GM12878 (cell line): ENCODE data around the gene PSME3. TPM values are rescaled to one million over a fixed set of nuclear protein-coding genes. Genes with fewer than 3 reads are reported as not detected.
"Not testable (repeated sequence)": the region's sequence is repeated elsewhere in the genome, so short reads cannot be mapped to it uniquely, and the experiment has no call there.

ENCODE experiments used
- ATAC-seq: fragments of 200-7000 bp; cut with Tn5 transposase; 3 replicates; pipeline ENCODE4 v1.9.1; 2020; ENCODE audit warnings: mild to moderate bottlenecking, moderate library complexity
- BruUV-seq: library from RNA; stranded (reverse); fragments of 400-500 nt; replicated peaks from 2 replicates; lab custom pipeline; 2021; lab: Mats Ljungman, UMichigan
- CTCF ChIA-PET: fragments of 300-600 bp; sonication (Branson Sonifier 250); formaldehyde crosslinking; extraction: SDS; loops from one replicate; lab custom pipeline; 2021; ENCODE audit warnings: inconsistent platforms; lab: Yijun Ruan, JAX
- POLR2A ChIA-PET: fragments of 350-600 bp; formaldehyde crosslinking; extraction: SDS; loops from one replicate; lab custom pipeline; 2021; ENCODE audit warnings: inconsistent platforms; lab: Charles Lee
- RAD21 ChIA-PET: fragments of 300-600 bp; sonication (Branson Sonifier 250); formaldehyde crosslinking; loops from one replicate; lab custom pipeline; 2023; ENCODE audit warnings: antibody characterized with exemption; ENCODE audit not compliant: unreplicated experiment; lab: Charles Lee
- SMC1A ChIA-PET: fragments of 300-600 bp; sonication (Branson Sonifier 250); formaldehyde crosslinking; loops from one replicate; lab custom pipeline; 2023; ENCODE audit not compliant: unreplicated experiment, uncharacterized antibody; lab: Charles Lee
- DNase-seq: peaks from one replicate; pipeline ENCODE4 v3.0.0-alpha.2; 2011; ENCODE audit warnings: low read depth, low spot score
- FAIRE-seq: peaks from 3 replicates; lab custom pipeline; 2011; peaks lifted over from hg19 to GRCh38; lab: Jason Lieb, UNC
- H2AFZ ChIP-seq: 2 replicates; pipeline ENCODE4 v1.6.0; 2011; ENCODE audit warnings: low read depth, low read length, control low read depth; ENCODE audit not compliant: control insufficient read depth
- H3K27ac ChIP-seq: 2 replicates; pipeline ENCODE4 v1.5.1; 2011; ENCODE audit warnings: control low read depth; ENCODE audit not compliant: control insufficient read depth, insufficient read depth
- H3K27me3 ChIP-seq, 2 experiments: replicated peaks in 1 of 2; 2 replicates each; pipeline versions ENCODE4 v1.6.0 to v1.6.1; 2011; ENCODE audit warnings: low read length in 1 of 2; ENCODE audit not compliant: control insufficient read depth in 2 of 2, insufficient read depth in 2 of 2
- H3K36me3 ChIP-seq, 2 experiments: 2 replicates each; pipeline ENCODE4 v1.5.1; 2011; ENCODE audit warnings: low read length in 1 of 2; ENCODE audit not compliant: control insufficient read depth in 2 of 2, insufficient read depth in 2 of 2
- H3K4me1 ChIP-seq: 2 replicates; pipeline ENCODE4 v1.6.1; 2011; ENCODE audit warnings: mild to moderate bottlenecking, low read length, moderate library complexity, mixed read lengths; ENCODE audit not compliant: control insufficient read depth, insufficient read depth
- H3K4me2 ChIP-seq: 2 replicates; pipeline ENCODE4 v1.6.0; 2011; ENCODE audit warnings: control low read depth; ENCODE audit not compliant: control insufficient read depth, insufficient read depth
- H3K4me3 ChIP-seq: fragments of 200-600 bp; sonication (generic); 2 replicates; pipeline ENCODE4 v1.5.1; 2016
- H3K79me2 ChIP-seq: 2 replicates; pipeline ENCODE4 v1.6.0; 2011; ENCODE audit warnings: low read length; ENCODE audit not compliant: control insufficient read depth, insufficient read depth
- H3K9ac ChIP-seq: 2 replicates; pipeline ENCODE4 v1.8.0; 2011; ENCODE audit warnings: low read length, control low read depth, mixed read lengths; ENCODE audit not compliant: control insufficient read depth, insufficient read depth
- H3K9me3 ChIP-seq: replicated peaks from 3 replicates; pipeline ENCODE4 v1.5.1; 2011; ENCODE audit warnings: mild to moderate bottlenecking, low read length; ENCODE audit not compliant: control insufficient read depth, insufficient read depth
- H4K20me1 ChIP-seq: 2 replicates; pipeline ENCODE4 v1.6.0; 2011; ENCODE audit not compliant: control insufficient read depth, insufficient read depth
- DPF2 ChIP-seq: fragments of 450-650 bp; IDR thresholded peaks from 2 replicates; pipeline ENCODE4 v1.6.1; 2017; ENCODE audit warnings: mild to moderate bottlenecking
- LARP7 ChIP-seq: fragments of 450-650 bp; IDR thresholded peaks from 2 replicates; pipeline ENCODE4 v1.6.1; 2017; ENCODE audit warnings: mild to moderate bottlenecking
- MEF2A ChIP-seq: IDR thresholded peaks from 2 replicates; pipeline ENCODE4 v1.6.1; 2011; ENCODE audit warnings: low read depth, mild to moderate bottlenecking, low read length, moderate library complexity; ENCODE audit not compliant: insufficient read depth
- MEF2B ChIP-seq: fragments of 450-650 bp; IDR thresholded peaks from 2 replicates; pipeline ENCODE4 v1.6.1; 2018; ENCODE audit warnings: mild to moderate bottlenecking, moderate library complexity; ENCODE audit not compliant: partially characterized antibody, poor library complexity, severe bottlenecking
- NFXL1 ChIP-seq: fragments of 450-650 bp; IDR thresholded peaks from 2 replicates; pipeline ENCODE4 v1.6.1; 2017; ENCODE audit warnings: antibody characterized with exemption, mild to moderate bottlenecking, borderline replicate concordance
- NFYA ChIP-seq: IDR thresholded peaks from 2 replicates; pipeline ENCODE4 v1.6.1; 2011; ENCODE audit warnings: low read depth, mild to moderate bottlenecking, low read length, improper control_type of control experiment, borderline replicate concordance
- SIX5 ChIP-seq: IDR thresholded peaks from 2 replicates; pipeline ENCODE4 v1.6.1; 2011; ENCODE audit warnings: mild to moderate bottlenecking, low read depth, low read length, moderate library complexity; ENCODE audit not compliant: severe bottlenecking
- WGBS: methylation state at CpG from one replicate; pipeline ENCODE4 v1.1.6; 2016; ENCODE audit warnings: low lambda C conversion rate; ENCODE audit not compliant: insufficient replicate concordance, insufficient coverage; ENCODE audit errors: missing lambda C conversion rate; 5-methylcytosine and 5-hydroxymethylcytosine counted together
- in situ Hi-C: fragments of 300-500 bp; cut with MboI; formaldehyde crosslinking; loops from 9 replicates; pipeline ENCODE4 v1.14.3; 2018; ENCODE audit warnings: mixed read lengths
- intact Hi-C: fragments of 100-400 bp; cut with micrococcal nuclease; formaldehyde crosslinking; loops from one replicate; pipeline ENCODE4 v1.14.2; 2022; ENCODE audit not compliant: unreplicated experiment
- polyA plus RNA-seq, 11 experiments: library from polyadenylated mRNA; depleted of rRNA in 4 of 11; unstranded in 6 of 11; stranded (reverse) in 5 of 11; fragments of >200 nt; fragmentation: Nextera tagmentation in 4 of 11; fragmentation: Illumina TruSeq in 1 of 11; extraction: Ambion mirVana in 4 of 11; extraction: Trizol in 1 of 11; gene quantifications; 1 replicate in 1 of 11; 2 replicates in 10 of 11; pipeline versions ENCODE4 v1.2.1 to v1.2.3, GENCODE V29; 2011 to 2016; ENCODE audit warnings: inconsistent platforms in 2 of 11, missing spikeins in 2 of 11, low read depth in 1 of 11
- total RNA-seq, 4 experiments: library from RNA; depleted of rRNA in 3 of 4; stranded (reverse); fragments of >200 nt in 3 of 4; fragmentation: Illumina TruSeq in 1 of 4; extraction: Trizol in 1 of 4; gene quantifications; 2 replicates each; pipeline versions ENCODE4 v1.2.1 to v1.2.3, GENCODE V29; 2013 to 2021
- TF ChIP-seq, protein P1 (sequence below): fragments of 450-650 bp; IDR thresholded peaks from 2 replicates; pipeline ENCODE4 v1.6.1; 2016; ENCODE audit warnings: mild to moderate bottlenecking

The PSME3 gene
- total and polyA plus RNA-seq, 10 of the 15 experiments (the other 5 are each of a cell fraction or from before 2014, with no cell fraction given), result 26.9 to 330 (median 137) TPM

GRCh38 chr17:42879596-42879985, 46.4 kb downstream of the PSME3 start:
- H3K27me3 ChIP-seq, result no peaks in the 10 kb centered on the region; a peak in 2 of 4 replicates
- TF ChIP-seq DPF2, result no peak
- TF ChIP-seq SIX5, result no peak
- H3K4me1 ChIP-seq, result no peaks in the 10 kb centered on the region
- no peaks in the 10 kb centered on the region for H3K79me2 ChIP-seq
- no peaks in the 10 kb centered on the region for H3K9me3 ChIP-seq
- intact Hi-C loops (no loop called here), in situ Hi-C loops (no loop called here)
- no peak overlapping the region for H3K4me3 ChIP-seq
- WGBS, result 23% methylated on average over 6 of the region's 6 CpGs
- H4K20me1 ChIP-seq, result no peaks in the 10 kb centered on the region
- DNase-seq (no peak), FAIRE-seq (no peak), ATAC-seq (no peak)
- no TSS peak for BruUV-seq
- no peaks in the 10 kb centered on the region for H3K36me3 ChIP-seq
- H3K4me2 ChIP-seq, result no peak overlapping the region
- SMC1A ChIA-PET, result no interaction called here
- no peak overlapping the region for H3K27ac ChIP-seq
- POLR2A ChIA-PET, result no interaction called here
- H3K9ac ChIP-seq, result no peak overlapping the region
- no peak overlapping the region for H2AFZ ChIP-seq
- CTCF ChIA-PET, result no interaction called here
- RAD21 ChIA-PET, result no interaction called here

DNA sequence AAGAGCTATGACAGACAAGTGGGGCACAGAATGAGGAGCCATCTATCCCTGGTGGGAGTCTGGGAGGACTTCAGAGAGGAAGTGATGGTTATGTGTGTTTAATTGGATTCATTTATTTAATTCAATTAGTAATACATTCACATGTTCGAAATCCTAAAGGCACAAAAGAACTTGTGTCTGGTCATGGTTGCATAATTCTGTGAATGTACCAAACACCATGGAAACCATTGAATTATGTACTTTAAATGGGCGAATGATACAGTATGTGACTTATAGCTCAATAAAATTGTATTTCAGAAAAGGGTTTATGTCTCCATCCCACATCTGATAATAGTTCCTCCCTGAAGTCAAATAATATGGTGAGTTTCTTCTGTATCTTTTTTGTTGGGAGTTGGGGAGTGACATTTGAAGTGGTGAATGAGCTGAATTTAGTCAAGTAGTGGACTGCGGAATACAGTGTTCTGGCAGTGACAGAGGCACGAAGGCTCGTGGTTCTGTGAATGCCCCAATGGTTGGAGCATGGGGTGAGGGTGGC, 47.6 kb downstream of the PSME3 start:
- RAD21 ChIA-PET, result no interaction called here
- POLR2A ChIA-PET, result interaction anchor here (0.5 kb wide), 2 partner anchors 192 to 687 kb away, joined by 3 to 4 read pairs; no protein-coding TSS in a partner anchor

GRCh38 chr17:42881706-42882105, 48.5 kb downstream of the PSME3 start:
- WGBS, result 63% methylated on average over 6 of the region's 6 CpGs
- CTCF ChIA-PET, H4K20me1 ChIP-seq, H3K27me3 ChIP-seq, SMC1A ChIA-PET, H3K79me2 ChIP-seq, DNase-seq, ATAC-seq, BruUV-seq, H3K4me1 ChIP-seq, H3K4me2 ChIP-seq, POLR2A ChIA-PET, H3K9me3 ChIP-seq, RAD21 ChIA-PET, FAIRE-seq, in situ Hi-C loops, H3K27ac ChIP-seq, H3K36me3 ChIP-seq, H3K4me3 ChIP-seq, H3K9ac ChIP-seq, H2AFZ ChIP-seq, intact Hi-C loops: not testable (repeated sequence)

More for the DNA sequence above, 47.6 kb downstream of the PSME3 start:
- ChIA-PET SMC1A (interaction anchor here (1.1 kb wide), 1 partner anchor 38 kb away, joined by 3 read pairs; no protein-coding TSS in a partner anchor), CTCF (no interaction called here)
- Histone ChIP-seq H3K4me1 (no peaks in the 10 kb centered on the region), H3K9ac (no peak overlapping the region), H3K27me3 (no peaks in the 10 kb centered on the region; a peak in 2 of 4 replicates), H3K4me3 (no peak overlapping the region), H4K20me1 (no peaks in the 10 kb centered on the region), H3K36me3 (no peaks in the 10 kb centered on the region), H3K4me2 (no peak overlapping the region), H2AFZ (no peak overlapping the region), H3K27ac (no peak overlapping the region), H3K79me2 (no peaks in the 10 kb centered on the region), H3K9me3 (no peaks in the 10 kb centered on the region)
- BruUV-seq, result no TSS peak
- DNase-seq (no peak), ATAC-seq (no peak), FAIRE-seq (no peak)
- intact Hi-C loops (no loop called here), in situ Hi-C loops (no loop called here)
- TF ChIP-seq NFXL1 (no peak), MEF2A (no peak), NFYA (no peak), LARP7 (no peak), MEF2B (no peak)
- TF ChIP-seq, protein P1, sequence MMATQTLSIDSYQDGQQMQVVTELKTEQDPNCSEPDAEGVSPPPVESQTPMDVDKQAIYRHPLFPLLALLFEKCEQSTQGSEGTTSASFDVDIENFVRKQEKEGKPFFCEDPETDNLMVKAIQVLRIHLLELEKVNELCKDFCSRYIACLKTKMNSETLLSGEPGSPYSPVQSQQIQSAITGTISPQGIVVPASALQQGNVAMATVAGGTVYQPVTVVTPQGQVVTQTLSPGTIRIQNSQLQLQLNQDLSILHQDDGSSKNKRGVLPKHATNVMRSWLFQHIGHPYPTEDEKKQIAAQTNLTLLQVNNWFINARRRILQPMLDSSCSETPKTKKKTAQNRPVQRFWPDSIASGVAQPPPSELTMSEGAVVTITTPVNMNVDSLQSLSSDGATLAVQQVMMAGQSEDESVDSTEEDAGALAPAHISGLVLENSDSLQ, result no peak
- 30% methylated on average over 5 of the region's 5 CpGs for WGBS
